HG03457 (cell line): ENCODE measurements around the gene ZNRD2.
"Not testable (repeated sequence)": the region's sequence is repeated elsewhere in the genome, so short reads cannot be mapped to it uniquely, and the experiment has no call there.

Experiments
- ATAC-seq: cut with Tn5 transposase; IDR thresholded peaks from one replicate; pipeline ENCODE4 v1.9.1; 2021; ENCODE audit warnings: moderate number of reproducible peaks; ENCODE audit not compliant: unreplicated experiment

Gene ZNRD2

DNA sequence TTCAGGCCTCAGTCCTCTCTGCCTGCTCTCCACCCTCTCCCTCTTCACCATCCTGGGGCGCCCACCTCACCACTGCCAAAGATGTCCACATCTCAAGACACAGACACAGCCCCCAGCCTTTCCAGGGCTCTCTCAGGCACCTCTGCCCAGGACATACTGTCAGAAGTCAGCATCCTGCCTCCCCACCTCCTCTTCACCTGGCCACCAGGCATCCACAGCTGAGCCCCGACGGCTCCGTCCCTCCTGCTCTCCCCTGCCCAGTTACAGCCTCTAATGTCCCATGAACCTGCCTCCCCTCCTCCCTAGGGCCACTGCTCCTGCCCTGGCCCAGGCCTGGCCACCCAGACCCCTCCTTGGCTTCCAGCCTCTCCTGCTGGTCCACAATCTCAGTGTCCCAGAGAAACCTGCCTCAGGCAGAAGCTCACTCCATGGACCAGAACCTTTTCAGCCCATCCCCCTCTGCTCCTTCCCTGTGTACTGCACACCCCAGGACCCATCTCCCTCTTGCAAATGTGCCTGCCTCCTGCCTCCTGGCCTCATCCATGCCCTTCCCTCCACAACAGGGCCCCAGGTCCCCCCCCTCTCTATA, 15.3 kb upstream of the ZNRD2 start:
- ATAC-seq = no peak

GRCh38 chr11:65555693-65556231, 14.5 kb upstream of the ZNRD2 start:
- ATAC-seq = no peak

DNA sequence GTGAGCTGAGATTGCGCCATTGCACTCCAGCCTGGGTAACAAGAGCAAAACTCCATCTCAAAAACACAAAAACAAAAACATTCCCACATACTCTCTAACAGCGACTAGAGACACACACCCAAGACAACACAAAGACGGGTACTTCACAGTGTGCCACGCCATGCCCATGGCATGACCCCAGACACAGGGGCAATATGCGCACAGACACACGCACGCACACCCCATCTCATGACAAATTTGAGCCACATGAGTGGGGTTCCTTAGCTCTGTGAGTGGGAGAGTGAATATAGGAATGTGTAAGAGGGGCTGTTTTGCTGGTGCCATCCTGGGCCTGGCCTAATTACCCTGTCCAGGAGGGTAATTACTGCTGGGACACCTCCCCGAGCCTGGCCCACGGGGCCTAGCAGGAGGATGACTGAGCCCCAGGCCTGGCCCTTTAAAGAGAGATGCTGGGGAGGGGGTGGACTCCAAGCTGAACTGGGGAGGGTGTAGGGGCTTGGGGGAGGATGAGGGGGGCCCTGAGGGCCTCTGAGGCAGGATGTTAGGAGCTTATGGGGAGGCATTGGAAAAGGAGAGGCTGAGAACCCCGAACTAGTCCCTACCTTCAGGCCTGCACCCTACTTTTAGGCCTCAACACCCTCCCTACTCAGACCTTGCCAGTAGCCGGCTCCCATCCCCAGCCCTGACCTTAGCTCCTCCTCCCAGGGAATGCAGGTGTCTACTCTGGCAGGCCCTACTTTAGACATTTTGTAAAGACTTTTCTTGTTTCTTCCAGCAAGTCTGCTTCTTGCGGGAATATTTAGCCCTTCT, 13.6 kb upstream of the ZNRD2 start:
- ATAC-seq = no peak

DNA sequence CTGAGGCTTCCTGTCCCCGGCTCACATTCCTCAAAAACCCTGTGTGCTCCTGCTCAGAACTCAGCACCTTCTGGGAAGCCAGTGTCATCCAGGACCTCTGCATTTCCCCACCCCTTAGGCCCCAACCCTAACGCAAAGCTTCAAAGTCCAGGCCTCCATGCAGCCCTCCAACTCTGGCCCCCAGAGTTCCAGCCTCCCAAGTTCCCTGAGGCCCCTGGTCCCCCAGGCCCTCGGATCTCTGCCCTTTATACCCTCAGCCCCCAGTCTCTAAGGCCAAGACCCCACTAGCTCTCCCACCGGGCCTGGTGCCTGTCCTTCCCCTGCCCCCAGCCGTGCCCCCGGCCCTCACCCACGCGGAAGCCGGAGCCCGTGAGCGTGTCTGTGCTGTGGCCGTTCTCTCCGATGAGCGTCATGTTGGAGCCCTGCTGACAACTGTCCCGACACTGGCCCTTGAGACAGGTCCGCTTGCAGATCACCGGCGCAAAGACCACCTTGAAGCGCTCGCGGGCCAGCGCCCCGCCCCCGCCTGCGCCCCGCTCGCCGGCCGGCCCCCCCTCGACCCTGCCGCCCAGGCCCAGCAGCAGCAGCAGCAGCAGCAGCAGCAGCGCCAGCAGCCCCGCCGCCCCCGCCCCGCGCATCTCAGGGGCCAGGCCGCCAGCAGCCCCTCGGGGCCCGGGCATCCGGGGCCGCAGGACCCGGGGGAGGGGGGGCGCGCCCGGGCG, 12.8 kb upstream of the ZNRD2 start:
- ATAC-seq = no peak

GRCh38 chr11:65558002-65558929, 12.0 kb upstream of the ZNRD2 start, which contains the start of gene LTBP3:
Gene LTBP3 (minus strand): TSS chr11:65558359. CDS start chr11:65557959, 400 bp downstream.
- ATAC-seq = no peak

DNA sequence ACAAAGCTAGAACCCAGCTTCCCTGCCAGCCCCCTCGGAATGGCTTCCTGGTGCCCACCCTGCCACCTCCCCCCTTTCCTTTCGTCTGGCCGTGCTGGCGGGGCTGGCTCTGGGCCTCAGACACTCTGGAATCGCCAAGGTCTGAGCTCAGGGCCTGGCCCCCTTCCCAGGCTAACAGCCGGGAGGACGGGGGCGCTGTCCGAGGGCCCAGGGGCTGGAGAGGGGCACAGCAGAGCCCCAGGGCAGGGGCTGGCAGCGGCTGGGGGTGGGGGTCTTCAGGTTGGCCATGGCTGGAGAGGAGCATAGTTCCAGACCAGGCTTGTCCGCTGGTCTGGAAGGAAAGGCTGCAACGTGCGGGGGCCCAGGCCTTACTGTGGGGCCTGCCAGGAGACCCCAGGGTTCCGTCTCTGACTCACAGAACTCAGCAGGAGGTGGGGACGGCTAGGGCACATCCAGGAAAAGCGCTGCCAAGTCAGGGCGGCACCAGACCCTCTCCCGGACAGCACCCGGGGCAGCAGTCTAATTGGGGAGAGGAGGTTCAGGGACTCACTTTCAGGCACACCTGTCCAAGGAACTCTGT, 11.3 kb upstream of the ZNRD2 start:
- no peak for ATAC-seq

DNA sequence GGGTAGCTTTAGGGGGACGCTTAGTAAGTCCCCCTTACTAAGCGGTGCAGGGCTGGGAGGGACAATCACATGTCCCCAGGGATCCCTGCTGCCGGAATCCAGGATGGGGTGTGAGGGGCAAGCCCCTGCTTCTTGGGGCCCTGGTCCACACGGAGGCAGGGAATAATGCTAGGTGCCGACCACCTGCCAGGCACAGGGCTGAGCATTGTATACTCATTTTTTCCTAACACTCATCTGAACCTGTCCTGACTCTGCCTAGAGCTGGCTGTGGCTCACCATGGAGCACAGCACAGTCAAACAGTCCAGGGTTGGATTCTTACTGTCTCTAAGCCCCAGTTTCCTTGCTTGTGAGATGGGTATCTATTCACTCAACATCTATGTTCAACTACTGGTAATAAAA, 10.7 kb upstream of the ZNRD2 start:
- ATAC-seq = no peak

DNA sequence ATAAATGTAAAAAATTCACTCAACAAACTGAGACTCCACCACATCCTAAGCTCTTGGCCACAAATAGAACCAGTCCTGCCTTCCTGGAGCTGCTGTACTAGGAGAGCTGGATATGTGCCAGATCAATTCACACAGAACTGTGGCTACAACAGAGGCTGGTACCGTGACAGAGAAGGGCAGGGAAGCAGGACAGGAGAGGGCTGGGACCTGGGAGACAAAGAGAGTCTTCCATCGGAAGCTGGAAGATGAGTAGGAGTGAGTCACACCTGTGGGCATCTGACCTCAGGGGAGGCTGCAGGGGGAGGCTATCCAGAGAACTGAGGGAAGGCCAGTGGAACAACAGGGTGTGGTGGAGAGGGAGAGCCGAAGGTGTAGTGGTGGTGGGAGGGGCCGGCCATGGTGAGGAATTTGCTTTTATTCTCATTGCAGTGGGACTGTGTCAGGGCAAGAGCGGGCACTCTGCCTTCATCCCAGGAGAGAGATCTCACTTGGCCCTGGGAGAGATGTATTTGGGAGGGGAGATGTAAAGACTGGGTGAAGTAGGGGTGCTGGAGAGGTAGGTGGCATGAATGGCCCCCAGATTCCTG, 10.2 kb upstream of the ZNRD2 start:
- ATAC-seq = no peak

DNA sequence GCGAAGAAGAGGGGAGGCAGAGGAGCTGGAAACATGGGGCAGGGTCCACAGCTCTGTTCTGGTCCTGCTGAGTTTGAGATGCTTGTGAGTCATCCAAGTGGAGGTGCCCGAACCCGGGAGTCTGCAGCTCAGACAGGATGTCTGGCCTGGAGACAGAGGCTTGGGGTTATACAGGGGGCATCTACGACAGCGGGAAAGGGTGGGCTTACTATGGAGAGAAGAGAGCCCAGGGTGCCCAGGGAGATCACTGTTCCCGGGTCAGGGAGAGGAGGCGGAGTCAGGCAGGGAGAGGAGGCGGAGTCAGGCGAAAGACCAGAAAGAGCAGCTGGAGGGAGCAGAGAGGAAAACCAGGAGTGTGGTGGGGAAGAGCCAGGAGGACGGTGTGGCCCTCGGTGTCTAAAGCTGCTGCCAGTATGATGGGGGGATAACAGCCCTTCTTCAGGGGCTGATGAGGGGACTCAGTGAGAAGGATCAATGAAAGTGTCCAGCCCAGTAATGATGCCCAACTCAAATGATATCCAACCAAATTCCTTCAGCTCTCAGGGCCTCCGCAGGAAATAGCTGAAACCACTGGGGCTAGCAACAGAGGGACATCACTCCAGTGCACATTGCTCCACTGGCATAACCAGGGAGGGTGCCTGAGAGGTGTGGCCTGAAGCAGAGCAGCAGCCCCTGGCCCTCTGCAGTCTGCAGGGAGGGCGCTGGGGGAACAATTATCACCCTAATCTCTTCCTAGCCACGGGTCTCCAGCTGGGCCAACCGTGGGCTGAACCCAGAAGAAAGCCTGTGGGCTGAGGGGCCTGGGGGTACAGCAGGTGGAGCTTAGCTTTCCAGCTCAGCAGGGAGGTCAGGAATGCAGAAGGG, 9.5 kb upstream of the ZNRD2 start:
- ATAC-seq = no peak

GRCh38 chr11:65562020-65562419, 8.3 kb upstream of the ZNRD2 start:
- ATAC-seq = no peak

- no peak for ATAC-seq
These were observed 7.5 kb upstream of the ZNRD2 start for GRCh38 chr11:65562788-65563187.

DNA sequence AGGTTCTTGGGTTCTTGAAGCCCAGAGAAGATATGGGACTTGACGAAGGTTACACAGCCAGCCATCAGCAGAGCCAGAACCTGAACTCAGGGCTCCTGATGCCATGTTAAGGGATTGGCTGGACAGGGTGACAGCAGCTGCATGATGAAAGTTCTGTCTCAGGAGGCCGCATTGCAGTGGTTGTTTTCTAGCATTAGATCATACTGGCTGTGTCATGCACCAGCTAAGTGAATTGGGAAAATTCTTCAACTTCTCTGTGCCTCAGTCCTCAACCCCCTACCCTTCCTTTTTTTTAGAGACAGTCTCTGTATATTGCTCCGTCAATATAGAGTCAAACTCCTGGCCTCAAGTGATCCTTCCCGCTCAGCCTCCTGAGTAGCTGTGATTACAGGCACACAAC, 6.7 kb upstream of the ZNRD2 start:
- no peak for ATAC-seq

DNA sequence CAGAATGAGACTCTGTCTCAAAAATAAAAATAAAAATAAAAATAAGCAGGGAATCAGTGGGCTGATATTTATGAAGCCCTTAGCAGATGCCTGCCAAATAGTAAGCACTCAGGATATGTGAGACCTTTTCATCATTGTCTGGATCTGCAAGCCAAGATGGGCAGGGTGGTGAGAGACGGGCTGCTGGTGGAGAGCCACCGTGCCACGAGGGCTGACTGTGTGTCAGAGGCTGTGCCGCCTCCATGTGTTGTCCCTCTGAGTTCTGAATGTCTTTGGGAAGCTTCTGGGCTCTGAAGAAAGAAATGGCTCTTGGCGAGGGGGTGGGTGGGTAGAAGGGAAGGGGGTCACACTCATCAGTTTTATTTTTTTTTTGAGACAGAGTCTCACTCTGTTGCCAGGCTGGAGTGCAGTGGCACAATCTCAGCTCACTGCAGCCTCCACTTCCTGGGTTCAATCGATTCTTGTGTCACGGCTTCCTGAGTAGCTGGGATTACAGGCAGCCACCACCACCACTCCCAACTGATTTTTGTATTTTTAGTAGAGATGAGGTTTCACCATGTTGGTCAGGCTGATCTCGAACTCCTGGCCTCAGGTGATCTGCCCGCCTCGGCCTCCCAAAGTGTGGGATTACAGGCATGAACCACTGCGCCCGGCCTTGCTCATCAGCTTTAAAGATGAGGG, 5.3 kb upstream of the ZNRD2 start:
- not testable (repeated sequence) for ATAC-seq

DNA sequence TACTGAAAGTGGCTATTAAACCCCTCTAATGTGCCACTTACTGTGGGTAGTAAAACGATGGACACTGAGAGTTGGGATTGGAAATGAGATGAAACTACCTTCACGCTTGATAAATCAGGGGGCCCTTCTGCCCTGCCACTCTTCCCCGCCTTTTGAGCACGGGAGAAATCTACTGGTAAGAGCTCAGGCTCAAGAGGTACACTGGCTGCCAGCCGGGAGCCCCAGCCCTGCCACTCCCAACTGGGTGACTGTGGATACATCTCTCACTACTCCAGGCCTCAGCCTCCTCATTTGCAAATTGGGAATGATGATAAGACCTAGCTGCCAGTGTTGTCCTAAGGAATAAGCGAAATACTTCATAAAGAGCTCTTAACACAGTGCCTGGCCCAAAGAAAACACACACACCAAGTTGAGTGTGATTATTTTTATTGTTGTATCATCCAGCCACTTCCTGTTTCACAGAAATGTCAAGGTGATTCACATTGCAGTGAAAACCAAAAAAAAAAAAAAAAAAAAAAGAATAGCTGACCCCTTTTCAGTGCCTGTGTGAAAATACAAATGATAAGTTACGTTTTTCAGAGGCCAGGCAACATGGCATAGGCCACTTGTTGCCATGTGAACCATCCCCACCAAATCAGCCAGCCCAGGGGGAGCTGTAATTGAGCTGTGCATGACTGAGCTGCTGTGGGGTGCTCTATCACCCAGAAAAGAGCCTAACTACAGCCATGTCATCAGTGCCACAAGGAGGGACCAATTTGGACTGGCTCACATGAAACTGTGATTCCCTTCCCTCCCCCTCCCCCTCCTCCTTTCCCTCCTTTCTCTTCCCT, 4.4 kb upstream of the ZNRD2 start:
- no peak for ATAC-seq

- ATAC-seq = no peak
These were observed 909 bp upstream of the ZNRD2 start for GRCh38 chr11:65569164-65569972.

DNA sequence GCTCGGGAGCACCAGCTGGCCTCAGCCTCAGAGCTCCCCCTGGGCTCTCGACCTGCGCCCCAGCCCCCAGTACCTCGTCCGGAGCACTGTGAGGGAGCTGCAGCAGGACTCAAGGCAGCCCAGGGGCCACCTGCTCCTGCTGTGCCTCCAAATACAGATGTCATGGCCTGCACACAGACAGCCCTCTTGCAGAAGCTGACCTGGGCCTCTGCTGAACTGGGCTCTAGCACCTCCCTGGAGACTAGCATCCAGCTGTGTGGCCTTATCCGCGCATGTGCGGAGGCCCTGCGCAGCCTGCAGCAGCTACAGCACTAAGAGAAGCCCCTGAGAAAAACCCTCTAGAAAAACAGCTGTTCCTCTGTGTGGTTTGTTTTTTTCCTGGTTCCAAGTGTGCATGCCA, 1.1 kb downstream of the ZNRD2 start:
- no peak for ATAC-seq

- no peak for ATAC-seq
These were observed 1.7 kb downstream of the ZNRD2 start for GRCh38 chr11:65571940-65572339.
